ENCODE results near the gene BLOC1S1.

The BLOC1S1 gene

GRCh38 chr12:55720071-55720564, 4.3 kb downstream of the BLOC1S1 start, which contains the start of gene RDH5:
TSS of gene RDH5 (plus strand) at chr12:55720393. CDS start at chr12:55721185, 792 bp downstream.
- Histone ChIP-seq H3K79me1 (ENCODE audit: low read length) (no peaks in the 10 kb centered on the region), H2BK120ac (ENCODE audit: low read depth, low read length) (no peak within 1 kb of the TSS), H2BK15ac (replicated peaks; ENCODE audit: low read depth) (no peak within 1 kb of the TSS), H2BK5ac (ENCODE audit: low read length) (no peak within 1 kb of the TSS), H3K23ac (ENCODE audit: low read length) (no peak within 1 kb of the TSS), H4K8ac (ENCODE audit: low read depth, low read length) (no peak within 1 kb of the TSS), H3K36me3 (ENCODE audit: control insufficient read depth, insufficient read depth, low read length) (peaks cover 5% of the 10 kb centered on the region), H3K79me2 (ENCODE audit: control insufficient read depth, insufficient read depth, low read length) (no peaks in the 10 kb centered on the region), H2AK5ac (ENCODE audit: low read length) (no peak within 1 kb of the TSS), H3K4me2 (ENCODE audit: low read length) (no peak within 1 kb of the TSS), H3K18ac (ENCODE audit: low read length) (no peak within 1 kb of the TSS), H3K9ac (ENCODE audit: low read length) (no peak within 1 kb of the TSS), H4K5ac (ENCODE audit: low read length) (no peak within 1 kb of the TSS), H3K4me3 (ENCODE audit: low read length) (no peak within 1 kb of the TSS), H3K4me1 (ENCODE audit: control insufficient read depth, low read depth, low read length) (peaks cover 17% of the 10 kb centered on the region), H3K27me3 (ENCODE audit: insufficient read depth, low read length, poor library complexity) (no peaks in the 10 kb centered on the region), H3K27ac (ENCODE audit: low read depth, low read length) (no peak within 1 kb of the TSS), H3K56ac (ENCODE audit: low read length) (no peak within 1 kb of the TSS), H3K4ac (ENCODE audit: low read depth, low read length) (no peak within 1 kb of the TSS)
- DNase-seq, result no peak
- WGBS (ENCODE audit: extremely low coverage, insufficient coverage, low lambda C conversion rate), result no CpG with 5 or more reads among the region's 6 CpGs

DNA sequence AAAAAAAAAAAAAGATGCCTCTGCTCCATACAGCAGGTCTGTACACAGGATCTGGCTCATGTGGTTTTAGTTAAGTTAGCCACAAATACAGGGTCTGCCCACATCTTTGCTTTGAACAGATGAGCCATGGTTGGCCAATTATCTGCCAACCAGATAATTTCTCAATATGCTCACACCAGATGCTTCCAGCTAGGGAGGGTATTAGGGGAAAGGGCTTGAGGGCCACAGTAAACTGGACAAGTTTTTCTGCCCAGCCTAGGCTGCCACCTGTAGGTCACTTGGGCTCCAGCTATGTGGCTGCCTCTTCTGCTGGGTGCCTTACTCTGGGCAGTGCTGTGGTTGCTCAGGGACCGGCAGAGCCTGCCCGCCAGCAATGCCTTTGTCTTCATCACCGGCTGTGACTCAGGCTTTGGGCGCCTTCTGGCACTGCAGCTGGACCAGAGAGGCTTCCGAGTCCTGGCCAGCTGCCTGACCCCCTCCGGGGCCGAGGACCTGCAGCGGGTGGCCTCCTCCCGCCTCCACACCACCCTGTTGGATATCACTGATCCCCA, 5.1 kb downstream of the BLOC1S1 start:
- no peak overlapping the region for H4K8ac ChIP-seq (ENCODE audit: low read depth, low read length)
- no peak overlapping the region for H4K5ac ChIP-seq (ENCODE audit: low read length)
- H3K79me1 ChIP-seq (ENCODE audit: low read length), result peaks cover 1% of the 10 kb centered on the region
- peaks cover 14% of the 10 kb centered on the region for H3K4me1 ChIP-seq (ENCODE audit: control insufficient read depth, low read depth, low read length)
- H3K27ac ChIP-seq (ENCODE audit: low read depth, low read length), result no peak overlapping the region
- no peak overlapping the region for H3K23ac ChIP-seq (ENCODE audit: low read length)
- H3K36me3 ChIP-seq (ENCODE audit: control insufficient read depth, insufficient read depth, low read length), result peaks cover 5% of the 10 kb centered on the region
- no peak overlapping the region for H3K9ac ChIP-seq (ENCODE audit: low read length)
- no peak overlapping the region for H3K4me2 ChIP-seq (ENCODE audit: low read length)
- no CpG with 5 or more reads among the region's 9 CpGs for WGBS (ENCODE audit: extremely low coverage, insufficient coverage, low lambda C conversion rate)
- no peaks in the 10 kb centered on the region for H3K27me3 ChIP-seq (ENCODE audit: insufficient read depth, low read length, poor library complexity)
- H3K56ac ChIP-seq (ENCODE audit: low read length), result no peak overlapping the region
- no peaks in the 10 kb centered on the region for H3K79me2 ChIP-seq (ENCODE audit: control insufficient read depth, insufficient read depth, low read length)
- H2BK5ac ChIP-seq (ENCODE audit: low read length), result no peak overlapping the region
- no peak overlapping the region for H2BK15ac ChIP-seq (replicated peaks; ENCODE audit: low read depth)
- no peak overlapping the region for H3K4me3 ChIP-seq (ENCODE audit: low read length)
- no peak overlapping the region for H2AK5ac ChIP-seq (ENCODE audit: low read length)
- no peak overlapping the region for H2BK120ac ChIP-seq (ENCODE audit: low read depth, low read length)
- no peak overlapping the region for H3K4ac ChIP-seq (ENCODE audit: low read depth, low read length)
- no peak overlapping the region for H3K18ac ChIP-seq (ENCODE audit: low read length)
- no peak for DNase-seq

DNA sequence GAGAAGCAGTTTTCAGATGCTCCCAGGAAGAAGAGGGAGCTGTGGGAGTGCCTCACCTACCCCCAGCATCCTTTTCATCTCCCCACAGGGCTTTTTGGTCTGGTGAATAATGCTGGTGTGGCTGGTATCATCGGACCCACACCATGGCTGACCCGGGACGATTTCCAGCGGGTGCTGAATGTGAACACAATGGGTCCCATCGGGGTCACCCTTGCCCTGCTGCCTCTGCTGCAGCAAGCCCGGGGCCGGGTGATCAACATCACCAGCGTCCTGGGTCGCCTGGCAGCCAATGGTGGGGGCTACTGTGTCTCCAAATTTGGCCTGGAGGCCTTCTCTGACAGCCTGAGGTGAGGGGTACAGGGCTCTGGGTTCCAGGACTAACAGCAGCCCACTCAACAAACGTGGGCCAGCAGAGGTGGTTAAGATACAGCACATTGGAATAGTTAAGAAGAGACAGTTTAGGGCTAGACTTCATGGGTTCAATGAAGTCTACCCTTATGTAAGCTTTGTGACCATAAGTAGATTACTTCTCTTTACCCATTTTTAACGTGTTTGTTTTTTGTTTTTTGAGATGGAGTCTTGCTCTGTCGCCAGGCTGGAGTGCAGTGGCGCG, 5.9 kb downstream of the BLOC1S1 start:
- Histone ChIP-seq H3K27ac (ENCODE audit: low read depth, low read length) (no peak overlapping the region), H3K9ac (ENCODE audit: low read length) (no peak overlapping the region), H4K5ac (ENCODE audit: low read length) (no peak overlapping the region), H3K4me3 (ENCODE audit: low read length) (no peak overlapping the region), H2BK15ac (replicated peaks; ENCODE audit: low read depth) (no peak overlapping the region), H3K4me2 (ENCODE audit: low read length) (no peak overlapping the region), H3K79me2 (ENCODE audit: control insufficient read depth, insufficient read depth, low read length) (peaks cover 2% of the 10 kb centered on the region), H3K23ac (ENCODE audit: low read length) (no peak overlapping the region), H3K4me1 (ENCODE audit: control insufficient read depth, low read depth, low read length) (peaks cover 14% of the 10 kb centered on the region), H3K18ac (ENCODE audit: low read length) (no peak overlapping the region), H3K56ac (ENCODE audit: low read length) (no peak overlapping the region), H3K27me3 (ENCODE audit: insufficient read depth, low read length, poor library complexity) (no peaks in the 10 kb centered on the region), H2BK120ac (ENCODE audit: low read depth, low read length) (no peak overlapping the region), H4K8ac (ENCODE audit: low read depth, low read length) (no peak overlapping the region), H3K4ac (ENCODE audit: low read depth, low read length) (no peak overlapping the region), H3K36me3 (ENCODE audit: control insufficient read depth, insufficient read depth, low read length) (peaks cover 8% of the 10 kb centered on the region), H3K79me1 (ENCODE audit: low read length) (peaks cover 4% of the 10 kb centered on the region), H2BK5ac (ENCODE audit: low read length) (no peak overlapping the region), H2AK5ac (ENCODE audit: low read length) (no peak overlapping the region)
- WGBS (ENCODE audit: extremely low coverage, insufficient coverage, low lambda C conversion rate), result no CpG with 5 or more reads among the region's 14 CpGs
- no peak for DNase-seq

GRCh38 chr12:55722948-55723347, 7.1 kb downstream of the BLOC1S1 start:
- Histone ChIP-seq H3K56ac (ENCODE audit: low read length) (no peak overlapping the region), H3K18ac (ENCODE audit: low read length) (no peak overlapping the region), H3K79me2 (ENCODE audit: control insufficient read depth, insufficient read depth, low read length) (peaks cover 15% of the 10 kb centered on the region), H2BK120ac (ENCODE audit: low read depth, low read length) (no peak overlapping the region), H3K4ac (ENCODE audit: low read depth, low read length) (no peak overlapping the region), H3K4me2 (ENCODE audit: low read length) (no peak overlapping the region), H3K4me3 (ENCODE audit: low read length) (no peak overlapping the region), H3K4me1 (ENCODE audit: control insufficient read depth, low read depth, low read length) (peaks cover 8% of the 10 kb centered on the region), H2BK15ac (replicated peaks; ENCODE audit: low read depth) (no peak overlapping the region), H3K79me1 (ENCODE audit: low read length) (peaks cover 16% of the 10 kb centered on the region), H2AK5ac (ENCODE audit: low read length) (no peak overlapping the region), H4K8ac (ENCODE audit: low read depth, low read length) (no peak overlapping the region), H3K27ac (ENCODE audit: low read depth, low read length) (no peak overlapping the region), H3K27me3 (ENCODE audit: insufficient read depth, low read length, poor library complexity) (no peaks in the 10 kb centered on the region), H3K23ac (ENCODE audit: low read length) (no peak overlapping the region), H3K36me3 (ENCODE audit: control insufficient read depth, insufficient read depth, low read length) (peaks cover 10% of the 10 kb centered on the region), H3K9ac (ENCODE audit: low read length) (no peak overlapping the region), H4K5ac (ENCODE audit: low read length) (no peak overlapping the region), H2BK5ac (ENCODE audit: low read length) (no peak overlapping the region)
- no CpG with 5 or more reads among the region's 8 CpGs for WGBS (ENCODE audit: extremely low coverage, insufficient coverage, low lambda C conversion rate)
- no peak for DNase-seq

DNA sequence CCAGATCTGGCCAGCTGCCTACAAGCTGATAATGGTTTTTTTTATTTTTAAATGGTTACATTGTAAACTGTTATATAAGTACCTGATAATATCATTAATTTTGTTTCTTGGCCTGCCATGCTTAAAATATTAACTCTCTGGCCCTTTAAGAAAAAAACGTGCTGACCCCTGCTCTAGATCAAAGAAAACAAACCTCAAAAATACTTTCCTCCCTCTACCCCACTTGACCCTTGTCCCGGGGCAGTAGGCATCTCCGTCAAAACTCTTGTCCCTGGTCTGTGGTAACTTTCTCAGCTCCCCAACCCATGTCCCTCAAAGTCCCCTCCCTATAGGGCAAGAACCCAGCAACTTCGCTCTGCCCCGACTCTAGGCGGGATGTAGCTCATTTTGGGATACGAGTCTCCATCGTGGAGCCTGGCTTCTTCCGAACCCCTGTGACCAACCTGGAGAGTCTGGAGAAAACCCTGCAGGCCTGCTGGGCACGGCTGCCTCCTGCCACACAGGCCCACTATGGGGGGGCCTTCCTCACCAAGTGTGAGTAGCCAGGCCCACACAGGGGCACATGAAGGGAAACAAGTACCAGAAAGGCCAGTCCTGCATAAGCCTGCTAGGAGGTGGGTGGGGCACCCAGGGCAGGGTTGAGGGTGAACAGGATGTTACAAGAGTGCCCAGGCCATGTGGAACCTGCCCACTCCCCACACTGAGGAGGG, 7.8 kb downstream of the BLOC1S1 start:
- peaks cover 19% of the 10 kb centered on the region for H3K79me2 ChIP-seq (ENCODE audit: control insufficient read depth, insufficient read depth, low read length)
- DNase-seq, result no peak
- no peak overlapping the region for H3K23ac ChIP-seq (ENCODE audit: low read length)
- no peak overlapping the region for H3K56ac ChIP-seq (ENCODE audit: low read length)
- peaks cover 10% of the 10 kb centered on the region for H3K36me3 ChIP-seq (ENCODE audit: control insufficient read depth, insufficient read depth, low read length)
- H3K27me3 ChIP-seq (ENCODE audit: insufficient read depth, low read length, poor library complexity), result no peaks in the 10 kb centered on the region
- no peak overlapping the region for H3K4ac ChIP-seq (ENCODE audit: low read depth, low read length)
- H4K5ac ChIP-seq (ENCODE audit: low read length), result no peak overlapping the region
- no peak overlapping the region for H4K8ac ChIP-seq (ENCODE audit: low read depth, low read length)
- no peak overlapping the region for H2BK5ac ChIP-seq (ENCODE audit: low read length)
- no peak overlapping the region for H3K4me2 ChIP-seq (ENCODE audit: low read length)
- H3K27ac ChIP-seq (ENCODE audit: low read depth, low read length), result no peak overlapping the region
- no peak overlapping the region for H3K18ac ChIP-seq (ENCODE audit: low read length)
- H3K4me3 ChIP-seq (ENCODE audit: low read length), result no peak overlapping the region
- peaks cover 17% of the 10 kb centered on the region for H3K79me1 ChIP-seq (ENCODE audit: low read length)
- no CpG with 5 or more reads among the region's 10 CpGs for WGBS (ENCODE audit: extremely low coverage, insufficient coverage, low lambda C conversion rate)
- peaks cover 3% of the 10 kb centered on the region for H3K4me1 ChIP-seq (ENCODE audit: control insufficient read depth, low read depth, low read length)
- H2BK120ac ChIP-seq (ENCODE audit: low read depth, low read length), result no peak overlapping the region
- H2AK5ac ChIP-seq (ENCODE audit: low read length), result no peak overlapping the region
- H2BK15ac ChIP-seq (replicated peaks; ENCODE audit: low read depth), result no peak overlapping the region
- no peak overlapping the region for H3K9ac ChIP-seq (ENCODE audit: low read length)
